SK-N-SH (cell line): ENCODE data around the gene ITGAL. TPM values are rescaled to one million over a fixed set of nuclear protein-coding genes. Genes with fewer than 3 reads are reported as not detected.

ENCODE experiments used
- CTCF ChIA-PET: fragments of 300-600, 350-600 bp; formaldehyde crosslinking; extraction: SDS; loops from one replicate; lab custom pipeline; 2021; lab: Yijun Ruan, JAX
- POLR2A ChIA-PET: fragments of 350-600 bp; sonication (Branson Sonifier 250); formaldehyde crosslinking; extraction: SDS; loops from one replicate; lab custom pipeline; 2020; ENCODE audit warnings: antibody characterized with exemption, inconsistent platforms; lab: Yijun Ruan, JAX
- DNase-seq: peaks from one replicate; pipeline ENCODE4 v3.0.0; 2012
- H2AFZ ChIP-seq: fragments of 200-600 bp; sonication (generic); 2 replicates; pipeline ENCODE4 v1.8.1; 2016; ENCODE audit warnings: antibody characterized with exemption, mild to moderate bottlenecking, low read depth
- H3F3A ChIP-seq: fragments of 200-600 bp; sonication (generic); replicated peaks from 2 replicates; pipeline ENCODE3; 2016; ENCODE audit warnings: antibody characterized with exemption, mild to moderate bottlenecking; ENCODE audit not compliant: insufficient read depth
- H3K27ac ChIP-seq, 2 experiments: fragments of 200-500 bp in 1 of 2; fragments of 200-600 bp in 1 of 2; sonication (Bioruptor generic) in 1 of 2; sonication (generic), shearing (Covaris generic) in 1 of 2; 2 replicates each; pipeline versions ENCODE4 v1.5.1 to v1.6.1; 2014 to 2016; ENCODE audit warnings: low read depth in 2 of 2, inconsistent platforms in 1 of 2, low read length in 1 of 2, mild to moderate bottlenecking in 1 of 2, mixed read lengths in 1 of 2
- H3K27me3 ChIP-seq: fragments of 200-600 bp; sonication (generic), shearing (Covaris generic); 2 replicates; pipeline ENCODE4 v1.6.1; 2016; ENCODE audit warnings: mixed run types; ENCODE audit not compliant: insufficient read depth
- H3K36me3 ChIP-seq, 2 experiments: fragments of 200-500 bp in 1 of 2; fragments of 200-600 bp in 1 of 2; sonication (Bioruptor generic) in 1 of 2; sonication (generic) in 1 of 2; replicated peaks in 1 of 2; 2 replicates each; pipeline versions ENCODE3 to v1.5.1; 2014 to 2016; ENCODE audit warnings: low read length in 1 of 2, mild to moderate bottlenecking in 1 of 2; ENCODE audit not compliant: insufficient read depth in 2 of 2, control insufficient read depth in 1 of 2
- H3K4me1 ChIP-seq, 2 experiments: fragments of 200-500 bp in 1 of 2; fragments of 200-600 bp in 1 of 2; sonication (Bioruptor generic) in 1 of 2; sonication (generic), shearing (Covaris generic) in 1 of 2; 2 replicates each; pipeline versions ENCODE4 v1.5.1 to v1.6.1; 2014 to 2016; ENCODE audit warnings: low read depth in 1 of 2, low read length in 1 of 2, mixed run types in 1 of 2; ENCODE audit not compliant: insufficient read depth in 2 of 2, control insufficient read depth in 1 of 2
- H3K4me2 ChIP-seq: fragments of 200-600 bp; sonication (generic), shearing (Covaris generic); 2 replicates; pipeline ENCODE4 v1.6.1; 2017; ENCODE audit warnings: mixed run types
- H3K4me3 ChIP-seq, 2 experiments: fragments of 200-500 bp in 1 of 2; fragments of 200-600 bp in 1 of 2; sonication (Bioruptor generic) in 1 of 2; sonication (generic), shearing (Covaris generic) in 1 of 2; 2 replicates each; pipeline versions ENCODE4 v1.5.1 to v1.8.1; 2014 to 2016; ENCODE audit warnings: low read depth in 2 of 2, inconsistent platforms in 1 of 2, low read length in 1 of 2, mild to moderate bottlenecking in 1 of 2, mixed read lengths in 1 of 2, moderate library complexity in 1 of 2
- H3K79me2 ChIP-seq: fragments of 200-600 bp; sonication (generic); 2 replicates; pipeline ENCODE4 v1.8.1; 2017; ENCODE audit warnings: mild to moderate bottlenecking; ENCODE audit not compliant: insufficient read depth
- H3K9ac ChIP-seq: fragments of 200-600 bp; sonication (generic); 2 replicates; pipeline ENCODE4 v1.6.1; 2017; ENCODE audit warnings: mixed run types
- H3K9me2 ChIP-seq: fragments of 200-600 bp; sonication (generic); 2 replicates; pipeline ENCODE4 v1.6.1; 2017; ENCODE audit warnings: mixed run types
- H3K9me3 ChIP-seq: fragments of 200-600 bp; sonication (generic); 2 replicates; pipeline ENCODE4 v1.6.1; 2017; ENCODE audit warnings: mixed run types, mild to moderate bottlenecking, moderate library complexity
- H4K20me1 ChIP-seq: fragments of 200-600 bp; sonication (generic); 2 replicates; pipeline ENCODE4 v1.6.1; 2017; ENCODE audit warnings: mild to moderate bottlenecking, mixed run types; ENCODE audit not compliant: insufficient read depth
- EP300 ChIP-seq, 2 experiments: IDR thresholded peaks; 2 replicates each; pipeline versions ENCODE4 v1.4.0 to v1.6.1; 2012; ENCODE audit warnings: borderline replicate concordance in 1 of 2, low read depth in 1 of 2, low read length in 1 of 2
- FOSL2 ChIP-seq: IDR thresholded peaks from 2 replicates; pipeline ENCODE4 v1.4.0; 2012; ENCODE audit warnings: low read depth, mild to moderate bottlenecking, moderate library complexity, borderline replicate concordance
- JUND ChIP-seq: IDR thresholded peaks from 2 replicates; pipeline ENCODE4 v1.4.0; 2012
- MEF2A ChIP-seq: IDR thresholded peaks from 2 replicates; pipeline ENCODE4 v1.4.0; 2012; ENCODE audit warnings: low read depth, borderline replicate concordance
- NFIC ChIP-seq: IDR thresholded peaks from 2 replicates; pipeline ENCODE4 v1.4.0; 2012; ENCODE audit warnings: borderline replicate concordance
- RAD21 ChIP-seq: IDR thresholded peaks from 2 replicates; pipeline ENCODE4 v1.6.1; 2012; ENCODE audit warnings: mild to moderate bottlenecking, low read length
- RFX5 ChIP-seq: IDR thresholded peaks from 2 replicates; pipeline ENCODE4 v1.6.1; 2012; ENCODE audit warnings: mild to moderate bottlenecking, improper control_type of control experiment, low read length
- RXRA ChIP-seq: IDR thresholded peaks from 2 replicates; pipeline ENCODE4 v1.4.0; 2012; ENCODE audit warnings: low read depth, mild to moderate bottlenecking, borderline replicate concordance
- SIN3A ChIP-seq: IDR thresholded peaks from 2 replicates; pipeline ENCODE4 v1.6.1; 2012; ENCODE audit warnings: low read depth, mild to moderate bottlenecking, low read length, moderate library complexity, borderline replicate concordance
- TAF1 ChIP-seq: IDR thresholded peaks from 2 replicates; pipeline ENCODE4 v1.6.1; 2012; ENCODE audit warnings: low read depth, mild to moderate bottlenecking, low read length, moderate library complexity, borderline replicate concordance
- USF1 ChIP-seq: IDR thresholded peaks from 2 replicates; pipeline ENCODE4 v1.4.0; 2012; ENCODE audit warnings: low read depth, borderline replicate concordance
- YY1 ChIP-seq: IDR thresholded peaks from 2 replicates; pipeline ENCODE4 v1.4.0; 2012; ENCODE audit warnings: low read depth, mild to moderate bottlenecking
- WGBS: methylation state at CpG from one replicate; pipeline ENCODE4 v1.1.6; 2017; ENCODE audit warnings: low lambda C conversion rate; 5-methylcytosine and 5-hydroxymethylcytosine counted together
- polyA plus RNA-seq, 3 experiments: library from polyadenylated mRNA; depleted of rRNA; stranded (reverse); fragments of >200 nt; gene quantifications; 2 replicates each; pipeline ENCODE4 v1.2.3, GENCODE V29; 2012
- TF ChIP-seq, protein P1 (sequence below): fragments of 150-350 bp; IDR thresholded peaks from 2 replicates; pipeline ENCODE4 v1.6.1; 2017; ENCODE audit warnings: antibody characterized with exemption, low read length, low read depth, borderline replicate concordance
- TF ChIP-seq, protein P2 (sequence below): IDR thresholded peaks from 2 replicates; pipeline ENCODE4 v1.6.1; 2012; ENCODE audit warnings: mild to moderate bottlenecking, low read depth, low read length, moderate library complexity
- TF ChIP-seq, protein P3 (sequence below): fragments of 200-600 bp; sonication (generic); IDR thresholded peaks from 2 replicates; pipeline ENCODE4 v1.6.1; 2017; ENCODE audit warnings: antibody characterized with exemption, mild to moderate bottlenecking, moderate library complexity
- TF ChIP-seq, protein P4 (sequence below): IDR thresholded peaks from 2 replicates; pipeline ENCODE4 v1.4.0; 2012; ENCODE audit warnings: low read depth
- TF ChIP-seq, protein P5 (sequence below): IDR thresholded peaks from 2 replicates; pipeline ENCODE4; 2012

ITGAL gene
- polyA plus RNA-seq, 1 of the 3 experiments (the other 2 are of a cell fraction): 0.12 TPM

- H3K4me1 ChIP-seq: no peaks in the 10 kb centered on the region
- H3K4me2 ChIP-seq: no peak overlapping the region
- H3F3A ChIP-seq: peaks cover 2% of the 10 kb centered on the region
- CTCF ChIA-PET: no interaction called here
- WGBS: 89% methylated on average over 4 of the region's 4 CpGs
- no peak for TF ChIP-seq RAD21
- H3K36me3 ChIP-seq: no peaks in the 10 kb centered on the region
- H3K9ac ChIP-seq: no peak overlapping the region
- POLR2A ChIA-PET: interaction anchor here (0.6 kb wide), 1 partner anchor 114 kb away, joined by 5 read pairs; no protein-coding TSS in a partner anchor
- no peak for DNase-seq
- H3K27ac ChIP-seq: no peak overlapping the region
- no peaks in the 10 kb centered on the region for H3K9me2 ChIP-seq
- no peak overlapping the region for H2AFZ ChIP-seq
- H4K20me1 ChIP-seq: no peaks in the 10 kb centered on the region
- H3K27me3 ChIP-seq: no peaks in the 10 kb centered on the region
- no peak overlapping the region for H3K4me3 ChIP-seq
- no peaks in the 10 kb centered on the region for H3K79me2 ChIP-seq
- no peaks in the 10 kb centered on the region for H3K9me3 ChIP-seq
Observed at GRCh38 chr16:30491229-30491628, 18.7 kb downstream of the ITGAL start.

- ChIA-PET POLR2A (no interaction called here), CTCF (no interaction called here)
- Histone ChIP-seq H2AFZ (no peak overlapping the region), H3K4me1 (no peaks in the 10 kb centered on the region), H3K4me3 (no peak overlapping the region), H3K79me2 (no peaks in the 10 kb centered on the region), H3K27me3 (no peaks in the 10 kb centered on the region), H3F3A (peaks cover 2% of the 10 kb centered on the region), H3K4me2 (0 out of 2 replicates have a peak overlapping the region, but pooled peaks have one; percentile 18), H3K36me3 (no peaks in the 10 kb centered on the region), H3K9me3 (no peaks in the 10 kb centered on the region), H3K27ac (no peak overlapping the region), H4K20me1 (no peaks in the 10 kb centered on the region), H3K9ac (no peak overlapping the region), H3K9me2 (no peaks in the 10 kb centered on the region)
- no peak for DNase-seq
- TF ChIP-seq, protein P1, sequence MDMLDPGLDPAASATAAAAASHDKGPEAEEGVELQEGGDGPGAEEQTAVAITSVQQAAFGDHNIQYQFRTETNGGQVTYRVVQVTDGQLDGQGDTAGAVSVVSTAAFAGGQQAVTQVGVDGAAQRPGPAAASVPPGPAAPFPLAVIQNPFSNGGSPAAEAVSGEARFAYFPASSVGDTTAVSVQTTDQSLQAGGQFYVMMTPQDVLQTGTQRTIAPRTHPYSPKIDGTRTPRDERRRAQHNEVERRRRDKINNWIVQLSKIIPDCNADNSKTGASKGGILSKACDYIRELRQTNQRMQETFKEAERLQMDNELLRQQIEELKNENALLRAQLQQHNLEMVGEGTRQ: no peak
- TF ChIP-seq, protein P2, sequence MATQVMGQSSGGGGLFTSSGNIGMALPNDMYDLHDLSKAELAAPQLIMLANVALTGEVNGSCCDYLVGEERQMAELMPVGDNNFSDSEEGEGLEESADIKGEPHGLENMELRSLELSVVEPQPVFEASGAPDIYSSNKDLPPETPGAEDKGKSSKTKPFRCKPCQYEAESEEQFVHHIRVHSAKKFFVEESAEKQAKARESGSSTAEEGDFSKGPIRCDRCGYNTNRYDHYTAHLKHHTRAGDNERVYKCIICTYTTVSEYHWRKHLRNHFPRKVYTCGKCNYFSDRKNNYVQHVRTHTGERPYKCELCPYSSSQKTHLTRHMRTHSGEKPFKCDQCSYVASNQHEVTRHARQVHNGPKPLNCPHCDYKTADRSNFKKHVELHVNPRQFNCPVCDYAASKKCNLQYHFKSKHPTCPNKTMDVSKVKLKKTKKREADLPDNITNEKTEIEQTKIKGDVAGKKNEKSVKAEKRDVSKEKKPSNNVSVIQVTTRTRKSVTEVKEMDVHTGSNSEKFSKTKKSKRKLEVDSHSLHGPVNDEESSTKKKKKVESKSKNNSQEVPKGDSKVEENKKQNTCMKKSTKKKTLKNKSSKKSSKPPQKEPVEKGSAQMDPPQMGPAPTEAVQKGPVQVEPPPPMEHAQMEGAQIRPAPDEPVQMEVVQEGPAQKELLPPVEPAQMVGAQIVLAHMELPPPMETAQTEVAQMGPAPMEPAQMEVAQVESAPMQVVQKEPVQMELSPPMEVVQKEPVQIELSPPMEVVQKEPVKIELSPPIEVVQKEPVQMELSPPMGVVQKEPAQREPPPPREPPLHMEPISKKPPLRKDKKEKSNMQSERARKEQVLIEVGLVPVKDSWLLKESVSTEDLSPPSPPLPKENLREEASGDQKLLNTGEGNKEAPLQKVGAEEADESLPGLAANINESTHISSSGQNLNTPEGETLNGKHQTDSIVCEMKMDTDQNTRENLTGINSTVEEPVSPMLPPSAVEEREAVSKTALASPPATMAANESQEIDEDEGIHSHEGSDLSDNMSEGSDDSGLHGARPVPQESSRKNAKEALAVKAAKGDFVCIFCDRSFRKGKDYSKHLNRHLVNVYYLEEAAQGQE: peak; percentile 70; the same call in 1 of the 2 replicates
- peak; percentile 32 for TF ChIP-seq JUND
- TF ChIP-seq, protein P3, sequence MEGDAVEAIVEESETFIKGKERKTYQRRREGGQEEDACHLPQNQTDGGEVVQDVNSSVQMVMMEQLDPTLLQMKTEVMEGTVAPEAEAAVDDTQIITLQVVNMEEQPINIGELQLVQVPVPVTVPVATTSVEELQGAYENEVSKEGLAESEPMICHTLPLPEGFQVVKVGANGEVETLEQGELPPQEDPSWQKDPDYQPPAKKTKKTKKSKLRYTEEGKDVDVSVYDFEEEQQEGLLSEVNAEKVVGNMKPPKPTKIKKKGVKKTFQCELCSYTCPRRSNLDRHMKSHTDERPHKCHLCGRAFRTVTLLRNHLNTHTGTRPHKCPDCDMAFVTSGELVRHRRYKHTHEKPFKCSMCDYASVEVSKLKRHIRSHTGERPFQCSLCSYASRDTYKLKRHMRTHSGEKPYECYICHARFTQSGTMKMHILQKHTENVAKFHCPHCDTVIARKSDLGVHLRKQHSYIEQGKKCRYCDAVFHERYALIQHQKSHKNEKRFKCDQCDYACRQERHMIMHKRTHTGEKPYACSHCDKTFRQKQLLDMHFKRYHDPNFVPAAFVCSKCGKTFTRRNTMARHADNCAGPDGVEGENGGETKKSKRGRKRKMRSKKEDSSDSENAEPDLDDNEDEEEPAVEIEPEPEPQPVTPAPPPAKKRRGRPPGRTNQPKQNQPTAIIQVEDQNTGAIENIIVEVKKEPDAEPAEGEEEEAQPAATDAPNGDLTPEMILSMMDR: no peak
- TF ChIP-seq NFIC: peak; percentile 75
- no peak for TF ChIP-seq RXRA
- no peak for TF ChIP-seq TAF1
- peak; percentile 24; the same call in 1 of the 2 replicates for TF ChIP-seq RAD21
- TF ChIP-seq RFX5: no peak
- TF ChIP-seq SIN3A: no peak
- TF ChIP-seq, protein P4, sequence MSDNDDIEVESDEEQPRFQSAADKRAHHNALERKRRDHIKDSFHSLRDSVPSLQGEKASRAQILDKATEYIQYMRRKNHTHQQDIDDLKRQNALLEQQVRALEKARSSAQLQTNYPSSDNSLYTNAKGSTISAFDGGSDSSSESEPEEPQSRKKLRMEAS: no peak
- TF ChIP-seq YY1: no peak
- TF ChIP-seq EP300 (IDR thresholded peaks at IDR 0.05; ENCODE audit: borderline replicate concordance in 1 of 2, low read depth in 1 of 2, low read length in 1 of 2): no peak
- TF ChIP-seq FOSL2: peak; percentile 65; the same call in 1 of the 2 replicates
- no peak for TF ChIP-seq MEF2A
- TF ChIP-seq, protein P5, sequence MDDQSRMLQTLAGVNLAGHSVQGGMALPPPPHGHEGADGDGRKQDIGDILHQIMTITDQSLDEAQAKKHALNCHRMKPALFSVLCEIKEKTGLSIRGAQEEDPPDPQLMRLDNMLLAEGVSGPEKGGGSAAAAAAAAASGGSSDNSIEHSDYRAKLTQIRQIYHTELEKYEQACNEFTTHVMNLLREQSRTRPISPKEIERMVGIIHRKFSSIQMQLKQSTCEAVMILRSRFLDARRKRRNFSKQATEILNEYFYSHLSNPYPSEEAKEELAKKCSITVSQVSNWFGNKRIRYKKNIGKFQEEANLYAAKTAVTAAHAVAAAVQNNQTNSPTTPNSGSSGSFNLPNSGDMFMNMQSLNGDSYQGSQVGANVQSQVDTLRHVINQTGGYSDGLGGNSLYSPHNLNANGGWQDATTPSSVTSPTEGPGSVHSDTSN: no peak
- no peak for TF ChIP-seq USF1
- WGBS: 62% methylated on average over 6 of the region's 6 CpGs
Observed at GRCh38 chr16:30491744-30492308, 19.3 kb downstream of the ITGAL start.
